ENCODE data around the gene HELLS.

DNA sequence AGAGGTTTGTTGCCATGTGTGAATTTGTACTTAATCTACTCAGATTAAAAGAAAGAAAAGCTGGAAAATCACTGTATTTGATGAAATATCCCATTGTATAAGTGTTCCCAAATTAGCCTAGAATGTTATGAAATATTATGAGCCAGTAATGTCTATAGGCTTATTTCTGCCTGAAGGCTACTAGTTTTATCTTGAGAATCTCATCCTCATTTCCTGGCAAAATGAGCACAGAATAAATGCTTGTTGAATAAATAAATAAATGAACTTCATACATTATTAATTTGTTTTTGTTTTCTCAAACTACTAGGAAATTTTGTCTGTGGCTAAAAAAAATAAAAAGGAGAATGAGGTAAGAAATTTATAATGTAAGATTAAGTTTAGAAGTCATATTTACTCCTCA lies 25.5 kb downstream of the HELLS start:
- no peak for TF ChIP-seq CTCF (conservative IDR thresholded peaks at IDR 0.05)
- no peak for TF ChIP-seq EZH2 (IDR thresholded peaks at IDR 0.05; ENCODE audit: low read depth)

Measured in PC-9 (cell line).